HG03575 (cell line): ENCODE measurements around the gene PKNOX1.
"Not testable (repeated sequence)": the region's sequence is repeated elsewhere in the genome, so short reads cannot be mapped to it uniquely, and the experiment has no call there.

Experiments used
- ATAC-seq: cut with Tn5 transposase; IDR thresholded peaks from one replicate; pipeline ENCODE4 v1.9.1; 2021; ENCODE audit not compliant: unreplicated experiment, insufficient number of reproducible peaks, low FRiP score; ENCODE audit errors: extremely low read depth

PKNOX1 gene

DNA sequence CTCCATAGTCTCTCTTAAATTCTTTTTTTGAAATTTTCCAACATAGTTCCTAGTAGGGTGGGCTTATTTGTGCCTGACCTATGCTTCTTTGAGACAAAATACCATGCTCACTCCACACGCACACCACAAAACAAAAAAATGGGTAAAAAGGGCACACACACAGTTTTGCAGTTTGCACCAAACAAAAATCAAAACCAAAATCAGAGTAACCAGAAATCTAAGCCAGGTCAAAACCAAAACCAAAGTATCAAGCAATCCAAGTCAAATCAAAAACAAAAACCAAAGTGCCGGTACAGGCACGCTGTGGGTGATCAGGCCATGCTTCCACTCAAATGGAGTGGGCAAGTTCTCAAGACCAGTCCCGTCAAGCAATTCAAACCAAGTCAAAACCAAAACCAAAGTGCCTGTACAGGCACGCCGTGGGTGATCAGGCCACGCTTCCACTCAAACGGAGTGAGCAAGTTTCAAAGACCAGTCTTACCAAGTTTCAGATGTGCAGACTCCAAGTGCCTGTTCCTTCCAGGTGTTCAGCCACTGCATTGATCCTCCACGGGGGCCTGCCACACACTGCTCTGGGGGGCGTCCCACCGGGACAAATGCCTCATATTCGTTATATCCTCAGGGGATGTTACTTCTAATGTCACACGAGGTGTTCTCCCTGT is 25.1 kb upstream of the PKNOX1 start:
- not testable (repeated sequence) for ATAC-seq

DNA sequence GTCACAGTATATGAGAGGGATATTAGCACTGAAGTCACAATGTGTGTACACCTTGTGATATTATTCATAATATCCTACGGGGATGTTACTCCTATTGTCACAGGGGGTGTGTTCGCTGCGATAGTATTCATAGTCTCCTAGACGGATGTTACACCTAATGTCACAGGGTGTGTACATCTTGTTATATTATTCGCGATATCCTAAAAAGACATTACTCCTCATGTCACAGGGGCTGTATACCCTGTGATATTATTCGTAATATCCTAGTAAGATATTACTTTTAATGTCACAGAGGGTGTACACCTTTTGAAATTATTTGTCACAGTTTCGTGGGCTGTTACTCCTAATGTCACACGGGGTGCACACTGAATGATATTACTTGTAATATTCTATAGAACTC is 23.2 kb upstream of the PKNOX1 start:
- ATAC-seq: not testable (repeated sequence)

- no peak for ATAC-seq
These were observed 17.3 kb upstream of the PKNOX1 start for GRCh38 chr21:42956824-42957630.

GRCh38 chr21:42958122-42958521 is 16.2 kb upstream of the PKNOX1 start:
- ATAC-seq: not testable (repeated sequence)

GRCh38 chr21:42959728-42960127 is 14.6 kb upstream of the PKNOX1 start:
- ATAC-seq: no peak

DNA sequence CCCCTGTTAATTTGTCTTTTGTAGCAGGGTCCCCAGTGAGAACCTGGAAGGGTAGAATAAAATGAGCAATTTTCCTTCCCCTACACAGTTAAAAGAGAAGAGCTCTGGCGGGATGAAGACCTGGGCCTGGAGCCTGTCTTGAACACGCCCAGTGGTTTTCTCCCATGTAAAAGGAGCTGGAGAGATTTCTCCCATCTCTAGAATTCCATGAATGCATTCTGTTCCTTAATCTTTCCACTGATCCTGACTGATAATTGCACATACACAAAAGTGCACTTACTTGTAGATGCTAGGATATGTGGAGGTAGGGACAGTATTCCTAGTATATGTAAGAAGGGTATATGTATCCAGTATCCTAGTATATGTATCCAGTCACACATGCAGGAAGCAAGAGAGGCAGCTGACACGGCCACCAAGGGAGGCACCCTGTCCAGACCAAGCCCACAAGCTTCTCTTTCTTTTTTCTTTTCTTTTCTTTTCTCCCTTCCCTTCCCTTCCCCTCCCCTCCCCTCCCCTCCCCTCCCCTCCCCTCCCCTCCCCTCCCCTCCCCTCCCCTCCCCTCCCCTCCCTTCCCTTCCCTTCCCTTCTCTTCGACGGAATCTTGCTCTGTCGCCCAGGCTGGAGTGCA is 11.9 kb upstream of the PKNOX1 start:
- no peak for ATAC-seq

GRCh38 chr21:42964086-42964485 is 10.3 kb upstream of the PKNOX1 start:
- no peak for ATAC-seq

DNA sequence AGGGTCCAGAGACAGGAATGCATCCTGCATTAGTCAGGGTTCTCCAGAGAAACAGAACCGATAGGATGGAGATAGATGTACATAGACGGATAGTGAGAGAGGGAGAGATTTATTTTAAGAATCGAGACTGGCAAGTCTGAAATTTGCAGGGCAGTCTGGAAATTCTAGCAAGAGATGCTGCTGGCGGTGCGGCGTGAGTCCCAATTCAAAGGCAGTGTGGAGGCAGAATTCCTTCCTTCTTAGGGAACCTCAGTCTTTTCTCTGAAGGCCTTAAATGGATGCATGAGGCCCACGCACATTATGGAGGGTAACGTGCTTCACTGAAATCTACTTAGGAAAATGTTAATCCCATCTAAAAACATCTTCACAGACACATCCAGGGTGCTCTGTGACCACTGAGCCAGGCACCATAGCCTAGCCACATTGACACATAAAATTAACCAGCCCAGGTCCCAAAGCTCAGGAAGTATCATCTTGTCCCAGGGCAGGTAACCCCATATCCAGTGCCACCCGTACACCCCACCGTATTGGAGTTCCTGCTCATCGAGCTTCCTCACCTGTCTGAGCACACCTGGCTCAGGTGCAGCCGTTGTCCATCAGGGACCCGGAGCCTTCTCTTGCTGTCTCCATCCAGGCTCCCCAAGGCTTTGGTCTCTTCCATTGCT is 9.7 kb upstream of the PKNOX1 start:
- no peak for ATAC-seq

- no peak for ATAC-seq
These were observed 9.2 kb upstream of the PKNOX1 start for GRCh38 chr21:42965211-42965560.

- ATAC-seq: not testable (repeated sequence)
These were observed 6.7 kb upstream of the PKNOX1 start for GRCh38 chr21:42967616-42968015.

- no peak for ATAC-seq
These were observed 5.2 kb upstream of the PKNOX1 start for GRCh38 chr21:42969193-42969600.

GRCh38 chr21:42970946-42971653 is 3.3 kb upstream of the PKNOX1 start:
- no peak for ATAC-seq

DNA sequence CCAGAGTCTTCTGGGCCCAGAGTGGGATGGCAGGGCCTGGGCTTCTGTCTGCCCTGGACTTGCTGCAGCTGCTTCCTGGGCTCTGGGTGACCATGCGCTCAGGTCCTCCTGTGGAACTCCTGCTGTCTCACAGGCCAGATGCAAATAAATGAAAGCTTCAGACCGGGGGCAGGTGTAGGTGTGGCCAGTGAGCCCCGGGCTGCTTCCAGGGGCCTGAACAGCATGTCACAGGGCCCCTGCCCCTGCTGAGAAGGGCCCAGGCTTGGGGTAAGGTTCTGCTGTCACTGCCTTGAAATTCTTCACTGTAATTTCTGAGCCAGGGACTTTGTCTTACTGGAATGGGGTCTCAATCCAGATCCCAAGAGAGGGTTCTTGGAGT is 2.5 kb upstream of the PKNOX1 start:
- ATAC-seq: no peak

- ATAC-seq: no peak
These were observed 912 bp upstream of the PKNOX1 start for GRCh38 chr21:42973309-42973990.

DNA sequence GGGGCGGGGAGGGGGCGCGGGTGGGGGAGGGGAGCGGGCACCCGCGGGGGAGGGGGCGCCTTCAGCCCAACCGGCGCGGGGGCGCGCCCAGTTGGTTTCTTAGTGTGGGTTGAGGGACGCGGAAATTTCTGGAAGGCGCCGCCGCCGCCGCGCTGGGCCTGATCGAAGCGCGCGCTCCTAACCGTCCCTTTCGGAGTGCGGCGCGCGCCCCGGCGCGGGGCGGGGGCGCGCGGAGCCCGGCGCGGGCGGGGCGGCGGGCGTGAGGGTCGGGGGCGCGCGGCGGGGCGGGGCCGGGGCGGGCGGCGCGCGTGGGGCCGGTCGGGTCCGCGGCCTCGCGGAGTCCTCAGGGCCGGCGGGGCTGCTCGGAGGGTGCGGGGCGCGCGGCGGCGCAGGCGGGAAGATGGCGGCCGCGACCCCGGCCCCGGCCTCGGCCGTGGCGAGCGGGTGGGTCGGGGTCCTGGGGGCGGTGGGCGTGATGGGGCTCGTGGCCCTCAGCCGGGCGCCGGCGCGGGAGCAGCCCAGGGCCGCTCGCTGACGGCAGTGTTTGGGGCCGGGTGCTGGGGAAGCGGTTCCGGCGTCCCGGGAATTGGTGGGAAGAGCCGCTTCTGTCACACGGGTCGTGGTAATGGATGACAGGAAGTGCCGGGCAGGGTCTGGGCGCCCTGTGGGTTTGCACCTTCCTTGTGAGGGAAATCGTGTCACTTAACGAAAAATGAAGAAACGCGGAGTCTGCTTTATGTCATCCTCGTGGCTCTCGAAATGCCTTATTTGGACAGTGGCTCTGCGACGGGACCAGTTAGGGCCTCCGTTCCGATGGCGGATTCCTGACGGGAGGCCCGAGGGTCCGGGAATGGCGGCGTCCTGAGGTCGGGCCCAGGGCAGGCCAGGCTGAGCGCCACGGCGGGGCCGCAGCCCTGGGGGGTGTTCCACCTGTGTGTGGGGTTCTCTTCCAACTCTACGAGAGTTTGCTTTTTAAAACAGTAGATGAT is 764 bp downstream of the PKNOX1 start:
- ATAC-seq: no peak

DNA sequence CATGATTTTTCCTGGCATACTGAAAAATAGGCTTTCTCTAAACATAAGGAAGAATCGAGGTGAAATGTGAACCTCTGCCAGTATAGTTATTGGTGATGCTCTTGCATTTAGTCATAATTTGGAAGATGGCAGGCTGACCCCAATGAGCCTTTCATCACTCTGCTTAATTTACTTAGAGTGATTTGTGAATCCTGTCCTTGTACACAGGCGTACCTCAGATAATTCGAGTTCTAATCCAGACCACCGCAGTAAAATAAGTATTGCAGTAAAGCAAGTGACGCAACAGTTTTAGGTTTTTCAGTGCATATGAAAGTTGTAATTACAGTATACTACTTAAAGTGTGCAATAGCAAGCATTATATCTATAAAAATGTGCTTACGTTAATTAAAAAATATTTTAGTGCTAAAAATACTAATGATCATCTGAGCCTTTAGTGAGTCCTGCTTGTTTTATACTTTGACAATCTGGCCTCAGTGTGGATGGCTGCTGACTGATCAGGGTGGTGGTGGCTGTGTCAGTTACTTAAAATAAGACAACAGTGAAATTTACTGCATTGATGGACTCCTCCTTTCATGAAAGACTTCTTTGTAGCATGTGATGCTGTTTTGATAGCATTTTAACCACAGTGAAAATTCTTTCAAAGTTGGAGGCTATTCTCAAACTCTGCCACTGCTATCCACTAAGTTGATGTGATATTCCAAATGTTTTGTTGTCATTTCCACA is 1.7 kb downstream of the PKNOX1 start:
- no peak for ATAC-seq
